Stomach (tissue), 4 donors: ENCODE data around the gene PIGR.

ENCODE experiments used
- EP300 ChIP-seq: sonication (generic); formaldehyde crosslinking; IDR thresholded peaks from one replicate; pipeline ENCODE4 v1.6.1; 2017; ENCODE audit warnings: antibody characterized with exemption
- POLR2A ChIP-seq, 4 donors: fragments of 450-650 bp; IDR thresholded peaks; one replicate each; pipeline ENCODE4 v1.6.1; 2016; ENCODE audit warnings: antibody characterized with exemption in 4 of 4, control low read depth in 2 of 4, mild to moderate bottlenecking in 1 of 4, moderate library complexity in 1 of 4
- POLR2AphosphoS5 ChIP-seq, 3 donors: sonication (generic); formaldehyde crosslinking; IDR thresholded peaks; one replicate each; pipeline ENCODE4 v1.6.1; 2016; ENCODE audit warnings: antibody characterized with exemption in 3 of 3
- TF ChIP-seq, protein P1 (sequence below), 7 experiments: fragments of 450-650 bp in 4 of 7; fragments of 200-600 bp in 3 of 7; sonication (generic) in 3 of 7; IDR thresholded peaks; one replicate each; pipeline ENCODE4 v1.5.1; 2016 to 2019; ENCODE audit warnings: antibody characterized with exemption in 7 of 7, control low read depth in 2 of 7, mild to moderate bottlenecking in 1 of 7

DNA sequence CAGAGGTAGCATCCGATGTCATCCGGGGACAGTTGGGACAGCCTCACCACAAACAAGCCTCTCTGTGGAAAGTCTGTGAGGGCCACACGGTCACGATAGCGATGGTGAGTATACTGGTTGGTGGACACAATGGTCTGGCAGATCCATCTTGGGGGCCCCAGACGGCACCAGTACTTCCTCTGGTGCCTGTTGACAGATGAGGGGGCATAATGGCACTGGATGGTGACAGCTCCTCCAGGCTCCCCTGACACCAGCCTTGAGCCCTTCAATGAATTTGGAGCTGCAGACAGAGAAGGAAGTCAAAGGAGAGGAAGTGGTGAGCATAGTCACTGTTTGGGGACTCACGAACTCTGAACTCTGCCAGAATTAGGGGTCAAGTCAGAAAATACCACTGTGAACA is 16.0 kb upstream of the PIGR start:
- TF ChIP-seq, protein P1, sequence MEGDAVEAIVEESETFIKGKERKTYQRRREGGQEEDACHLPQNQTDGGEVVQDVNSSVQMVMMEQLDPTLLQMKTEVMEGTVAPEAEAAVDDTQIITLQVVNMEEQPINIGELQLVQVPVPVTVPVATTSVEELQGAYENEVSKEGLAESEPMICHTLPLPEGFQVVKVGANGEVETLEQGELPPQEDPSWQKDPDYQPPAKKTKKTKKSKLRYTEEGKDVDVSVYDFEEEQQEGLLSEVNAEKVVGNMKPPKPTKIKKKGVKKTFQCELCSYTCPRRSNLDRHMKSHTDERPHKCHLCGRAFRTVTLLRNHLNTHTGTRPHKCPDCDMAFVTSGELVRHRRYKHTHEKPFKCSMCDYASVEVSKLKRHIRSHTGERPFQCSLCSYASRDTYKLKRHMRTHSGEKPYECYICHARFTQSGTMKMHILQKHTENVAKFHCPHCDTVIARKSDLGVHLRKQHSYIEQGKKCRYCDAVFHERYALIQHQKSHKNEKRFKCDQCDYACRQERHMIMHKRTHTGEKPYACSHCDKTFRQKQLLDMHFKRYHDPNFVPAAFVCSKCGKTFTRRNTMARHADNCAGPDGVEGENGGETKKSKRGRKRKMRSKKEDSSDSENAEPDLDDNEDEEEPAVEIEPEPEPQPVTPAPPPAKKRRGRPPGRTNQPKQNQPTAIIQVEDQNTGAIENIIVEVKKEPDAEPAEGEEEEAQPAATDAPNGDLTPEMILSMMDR (IDR thresholded peaks at IDR 0.05): no peak
- TF ChIP-seq POLR2A (IDR thresholded peaks at IDR 0.05): no peak
- TF ChIP-seq EP300: no peak
- TF ChIP-seq POLR2AphosphoS5 (IDR thresholded peaks at IDR 0.05): no peak
